COLO668 (cell line): Measurements from ENCODE around the gene ANKRD24.
"Not testable (repeated sequence)": the region's sequence is repeated elsewhere in the genome, so short reads cannot be mapped to it uniquely, and the experiment has no call there.

Experiments used
- DNase-seq: peaks from one replicate; lab custom pipeline; 2025; ENCODE audit not compliant: unreplicated experiment; lab: John Stamatoyannopoulos, UW

The ANKRD24 gene

DNA sequence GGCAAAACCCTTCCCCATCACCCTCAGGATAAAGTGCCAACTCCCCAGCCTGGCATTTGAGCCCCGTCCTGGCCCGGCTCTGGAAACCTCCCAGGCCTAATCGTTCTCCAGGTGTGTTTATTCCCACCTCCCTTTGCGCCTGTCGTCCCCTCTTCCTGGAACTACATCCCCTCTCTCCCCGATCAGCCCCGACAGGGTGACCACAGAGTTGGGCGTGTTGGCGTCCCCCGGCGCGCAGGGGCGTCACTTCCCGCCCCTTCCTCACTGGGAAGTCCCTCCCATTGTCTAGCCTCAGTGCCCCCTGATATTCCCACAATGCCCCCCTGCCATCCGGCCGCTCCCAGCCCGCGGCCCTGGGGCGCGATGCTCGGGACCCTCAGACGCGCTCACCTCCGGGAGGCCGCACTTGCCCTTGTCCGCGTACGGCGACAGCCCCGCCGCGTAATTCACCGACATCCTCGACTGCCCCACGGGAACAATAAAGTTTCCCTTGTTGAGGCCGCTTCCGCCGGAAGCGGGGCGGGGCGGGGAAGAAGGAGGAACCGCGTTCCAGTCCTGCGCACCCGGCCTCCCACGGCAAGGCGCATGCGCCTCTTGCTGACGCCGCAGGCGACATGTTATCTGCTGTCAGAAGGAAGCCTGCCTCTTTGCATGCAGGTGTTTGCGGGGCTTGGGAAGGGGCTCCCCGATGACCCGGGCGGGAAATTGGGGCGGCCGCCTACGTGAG, at the start of gene ANKRD24, which contains the start of gene SIRT6:
Gene ANKRD24 (plus strand): TSS at position 606 of the 727 bp plus-strand sequence. CDS start 3,737 bp downstream, outside the sequence.
Gene SIRT6 (minus strand): TSS at position 480 of the 727 bp plus-strand sequence. CDS start 24 bp downstream, at position 456.
- peak; percentile 97 for DNase-seq

DNA sequence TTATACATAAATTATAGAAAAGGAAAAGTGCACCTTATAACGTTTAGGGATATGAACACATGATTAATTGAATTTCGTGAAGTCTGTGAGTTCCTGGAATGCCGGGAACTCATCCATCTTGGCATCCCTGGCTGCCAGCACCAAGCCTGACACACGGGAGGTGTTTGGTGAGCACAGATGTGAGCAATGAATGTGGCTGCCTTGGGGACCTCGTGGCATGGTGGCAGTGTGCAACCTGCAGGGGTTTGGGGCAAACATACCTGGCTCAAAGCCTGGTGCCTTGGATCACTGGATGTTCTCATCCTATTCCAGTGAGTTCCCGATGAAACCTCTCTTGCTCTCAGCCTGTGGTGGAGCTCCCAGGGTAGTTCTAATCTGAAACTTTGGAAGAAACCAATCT, 48.1 kb upstream of the ANKRD24 start:
- DNase-seq = no peak

DNA sequence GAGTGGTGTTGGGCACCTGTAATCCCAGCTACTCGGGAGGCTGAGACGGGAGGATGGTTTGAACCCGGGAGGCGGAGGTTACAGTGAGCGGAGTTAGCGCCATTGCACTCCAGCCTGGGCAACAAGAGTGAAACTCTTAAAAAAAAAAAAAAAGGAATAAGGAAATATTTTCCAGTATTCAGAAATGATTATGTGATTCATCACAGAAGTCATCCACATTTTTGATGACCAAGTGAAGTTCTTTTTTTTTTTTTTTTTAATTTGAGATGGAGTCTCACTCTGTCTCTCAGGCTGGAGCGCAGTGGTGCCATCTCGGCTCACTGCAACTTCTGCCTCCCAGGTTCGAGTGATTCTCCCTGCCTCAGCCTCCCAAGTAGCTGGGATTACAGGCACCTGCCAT, 47.1 kb upstream of the ANKRD24 start:
- not testable (repeated sequence) for DNase-seq

DNA sequence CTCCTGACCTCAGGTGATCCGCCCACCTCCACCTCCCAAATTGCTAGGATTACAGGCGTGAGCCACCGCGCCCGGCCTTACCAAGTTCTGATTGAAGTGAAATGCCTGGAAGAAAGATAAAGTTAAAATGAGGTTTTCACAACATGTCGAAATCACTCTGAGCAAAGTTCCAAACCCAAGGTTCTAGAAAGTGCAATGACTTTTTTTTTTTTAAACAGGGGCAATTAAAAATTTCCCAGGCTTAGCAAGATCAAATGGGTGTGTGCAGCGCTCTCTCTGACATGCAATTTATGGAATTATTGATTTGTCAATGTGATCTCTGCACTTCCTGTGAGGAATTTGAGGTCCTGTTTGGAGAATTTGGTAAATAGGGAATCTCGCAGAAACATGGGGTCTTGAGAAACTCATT, 45.8 kb upstream of the ANKRD24 start:
- no peak for DNase-seq

DNA sequence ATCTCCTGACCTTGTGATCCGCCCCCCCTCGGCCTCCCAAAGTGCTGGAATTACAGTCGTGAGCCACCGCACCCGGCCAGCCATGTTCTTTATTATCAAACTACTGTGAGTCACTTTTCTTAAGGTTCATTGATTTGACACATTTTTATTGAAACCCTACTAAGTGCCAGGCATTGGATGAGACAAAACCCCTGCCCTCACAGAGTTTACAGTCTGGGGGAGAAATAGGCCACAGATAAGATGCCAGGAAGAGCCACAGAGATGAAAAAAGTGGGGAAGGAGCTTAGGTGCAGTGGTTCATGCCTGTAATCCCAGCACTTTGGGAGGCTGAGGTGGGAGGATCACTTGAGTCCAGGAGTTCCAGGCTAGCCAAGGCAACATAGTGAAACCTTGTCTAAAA, 44.0 kb upstream of the ANKRD24 start:
- no peak for DNase-seq

DNA sequence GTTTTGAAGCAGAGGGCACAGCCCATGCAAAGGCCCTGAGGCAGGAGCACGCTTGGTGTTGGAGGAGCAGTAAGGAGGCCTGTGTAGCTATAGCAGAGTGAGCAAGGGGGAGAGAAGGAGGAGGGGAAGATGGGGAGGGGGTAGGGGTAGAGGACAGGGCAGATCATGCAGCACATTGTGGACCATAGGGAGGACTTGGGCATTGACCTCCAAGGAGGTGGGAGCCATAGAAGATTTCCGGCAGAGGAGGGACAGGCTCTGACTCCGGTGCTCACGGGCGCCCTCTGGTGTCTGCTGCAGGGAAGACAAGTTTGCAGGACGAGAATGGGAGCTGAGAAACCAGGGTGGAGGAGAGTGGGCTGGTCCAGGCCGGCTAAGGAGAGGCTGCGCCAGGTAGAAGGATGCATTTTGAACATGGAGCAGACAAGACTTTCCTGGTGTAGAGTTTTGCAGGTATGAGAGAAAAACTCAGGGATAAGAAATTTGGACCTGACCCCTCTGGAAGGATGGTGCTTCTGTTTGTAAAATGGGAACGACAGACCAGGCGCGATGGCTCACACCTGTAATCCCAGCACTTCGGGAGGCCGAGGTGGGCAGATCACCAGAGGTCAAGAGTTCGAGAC, 42.8 kb upstream of the ANKRD24 start:
- DNase-seq = peak; percentile 67

DNA sequence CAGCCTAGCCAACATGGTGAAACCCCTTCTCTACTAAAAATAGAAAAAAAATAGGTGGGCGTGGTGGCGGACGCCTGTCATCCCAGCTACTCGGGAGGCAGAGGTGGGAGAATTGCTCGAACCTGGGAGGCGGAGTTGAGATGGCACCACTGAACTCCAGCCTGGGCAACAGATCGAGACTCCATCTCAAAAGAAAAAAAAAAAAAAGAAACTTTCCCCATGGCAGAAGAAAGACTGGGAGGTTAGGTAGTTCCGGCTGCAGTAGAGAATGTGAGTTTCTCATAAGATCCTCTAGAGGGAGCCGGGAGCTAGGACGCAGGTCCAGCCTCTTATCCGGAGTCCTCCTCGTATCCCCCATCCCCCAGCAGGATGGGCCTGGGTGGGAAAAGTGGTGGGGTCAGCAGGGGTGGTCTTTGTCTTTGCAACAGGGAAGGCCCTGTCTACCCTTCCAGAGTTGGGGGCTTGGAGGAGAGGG, 42.2 kb upstream of the ANKRD24 start:
- DNase-seq = peak; percentile 27

DNA sequence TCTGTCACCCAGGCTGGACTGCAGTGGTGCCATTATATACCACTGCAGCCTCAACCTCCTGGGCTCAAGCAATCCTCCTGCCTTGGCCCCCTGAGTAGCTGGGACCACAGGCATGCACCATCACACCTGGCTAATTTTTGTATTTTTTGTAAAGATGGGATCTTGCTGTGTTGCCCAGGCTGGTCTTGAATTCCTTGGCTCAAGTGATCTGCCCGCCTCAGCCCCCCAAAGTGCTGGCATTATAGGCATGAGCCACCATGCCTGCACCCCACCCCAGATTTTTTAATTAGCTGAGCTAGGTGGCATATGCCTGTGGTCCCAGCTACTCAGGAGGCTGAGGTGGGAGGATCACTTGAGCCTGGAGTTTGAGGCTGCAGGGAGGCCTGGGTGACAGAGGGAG, 39.6 kb upstream of the ANKRD24 start:
- DNase-seq = not testable (repeated sequence)

DNA sequence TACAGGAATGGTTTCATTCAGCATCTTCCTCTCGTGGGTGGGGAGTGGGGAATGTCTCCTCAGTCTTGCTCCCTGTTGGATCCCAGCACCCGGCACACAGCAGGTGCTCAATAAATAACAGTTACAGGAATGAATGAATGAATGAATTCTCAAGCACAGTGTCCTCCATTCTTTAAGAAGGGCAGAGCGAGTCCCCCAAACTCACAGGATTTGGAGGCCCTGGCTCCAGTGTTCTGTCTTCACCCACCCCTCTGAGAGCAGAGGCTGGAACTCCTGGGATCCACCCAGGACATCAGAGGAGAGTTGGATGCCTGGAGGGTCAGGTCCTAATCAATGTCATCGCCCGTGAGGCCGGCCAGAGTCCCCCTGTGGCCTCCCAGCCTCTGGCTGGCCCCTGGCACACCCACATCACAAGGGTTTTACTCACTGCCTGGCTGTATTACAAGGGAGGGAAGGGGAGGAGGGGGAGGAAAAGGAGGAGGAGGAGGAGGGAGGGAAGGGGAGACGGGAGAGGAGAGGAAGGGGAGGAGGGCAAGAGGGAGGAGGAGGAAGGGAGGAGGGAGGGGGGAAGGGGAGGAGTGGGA, 37.7 kb upstream of the ANKRD24 start:
- no peak for DNase-seq

DNA sequence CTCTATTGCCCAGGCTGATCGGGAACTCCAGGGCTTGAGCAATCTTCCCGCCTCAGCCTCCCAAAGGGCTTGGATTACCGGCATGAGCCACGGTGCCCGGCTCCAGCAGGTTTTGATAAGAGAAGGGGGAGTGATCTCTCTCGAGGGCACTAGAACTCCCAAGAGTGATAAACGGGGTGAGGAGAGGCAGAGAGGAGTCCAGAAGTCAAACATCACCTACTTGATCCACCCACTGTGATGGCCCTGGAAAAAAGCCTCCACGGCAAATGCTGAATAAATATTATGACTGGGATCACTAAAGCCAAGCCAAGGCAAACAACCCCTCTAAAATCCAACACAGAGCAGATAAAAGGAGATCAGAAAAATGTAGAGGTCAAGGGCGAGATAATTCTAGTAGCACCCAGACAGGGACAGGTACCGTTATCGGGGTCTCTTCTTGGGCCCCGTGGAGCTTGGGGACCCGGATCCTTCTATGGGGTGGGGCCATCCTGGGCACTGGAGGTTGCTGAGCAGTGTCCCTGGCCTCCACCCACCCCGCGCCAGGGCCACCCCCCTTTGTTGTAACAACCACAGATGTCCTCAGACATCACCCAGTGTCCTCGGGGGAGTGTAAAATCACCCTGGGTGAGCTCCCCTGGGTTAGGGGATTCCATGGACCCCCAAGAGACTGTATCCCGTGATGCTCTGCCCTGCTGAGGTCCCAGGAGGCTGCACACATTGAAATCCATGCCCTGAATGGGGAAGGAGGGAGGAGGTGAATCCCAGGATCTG, 32.8 kb upstream of the ANKRD24 start:
- DNase-seq = peak; percentile 25

DNA sequence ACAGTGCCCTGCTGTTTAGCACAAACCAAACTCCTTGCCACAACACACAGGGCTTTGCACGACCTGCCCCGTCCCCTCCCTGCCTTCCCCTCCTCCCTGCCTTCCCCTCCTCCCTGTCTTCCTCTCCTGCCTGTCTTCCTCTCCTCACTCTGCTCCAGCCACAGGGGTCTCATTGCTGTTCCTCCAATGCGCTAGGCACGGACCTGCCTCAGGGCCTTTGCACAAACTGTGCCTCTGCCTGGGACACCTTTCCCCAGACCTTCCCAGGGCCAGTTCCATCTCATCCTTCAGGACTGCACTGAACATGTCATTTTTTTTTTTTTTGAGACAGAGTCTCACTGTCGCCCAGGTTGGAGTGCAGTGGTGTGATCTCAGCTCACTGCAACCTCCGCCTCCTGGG, 30.9 kb upstream of the ANKRD24 start:
- no peak for DNase-seq

DNA sequence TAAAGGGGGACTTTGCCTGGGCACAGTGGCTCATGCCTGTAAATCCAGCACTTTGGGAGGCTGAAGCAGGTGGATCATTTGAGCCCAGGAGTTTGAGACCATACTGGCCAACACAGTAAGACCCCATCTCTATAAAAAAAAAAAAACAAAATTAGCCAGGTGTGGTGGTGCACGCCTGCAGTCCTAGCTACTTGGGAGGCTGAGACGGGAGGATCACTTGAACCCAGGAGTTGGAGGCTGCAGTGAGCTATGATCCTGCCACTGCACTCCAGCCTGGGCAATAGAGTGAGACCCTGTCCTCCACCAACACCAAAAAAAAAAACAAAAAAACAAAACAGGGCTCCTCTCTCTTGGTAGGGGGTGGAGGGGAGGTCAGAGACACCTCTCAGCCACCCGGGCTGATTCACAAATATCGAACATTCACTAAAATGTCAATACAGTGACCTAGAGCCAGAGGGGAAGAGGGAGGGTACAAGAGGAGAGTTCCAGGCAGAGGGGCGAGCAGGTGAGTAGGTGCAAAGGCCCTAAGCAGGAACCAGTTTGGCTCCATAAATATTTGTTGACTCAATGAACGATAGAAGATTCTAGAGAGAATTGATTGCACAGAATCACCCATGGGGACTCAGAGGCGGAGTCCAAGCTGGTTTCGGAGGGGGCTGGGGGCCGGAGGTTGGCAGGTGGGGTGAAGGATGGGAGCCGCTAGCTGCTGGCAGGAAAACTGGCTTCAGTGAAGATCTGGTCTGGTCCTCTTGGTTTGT, 30.1 kb upstream of the ANKRD24 start:
- DNase-seq = no peak

DNA sequence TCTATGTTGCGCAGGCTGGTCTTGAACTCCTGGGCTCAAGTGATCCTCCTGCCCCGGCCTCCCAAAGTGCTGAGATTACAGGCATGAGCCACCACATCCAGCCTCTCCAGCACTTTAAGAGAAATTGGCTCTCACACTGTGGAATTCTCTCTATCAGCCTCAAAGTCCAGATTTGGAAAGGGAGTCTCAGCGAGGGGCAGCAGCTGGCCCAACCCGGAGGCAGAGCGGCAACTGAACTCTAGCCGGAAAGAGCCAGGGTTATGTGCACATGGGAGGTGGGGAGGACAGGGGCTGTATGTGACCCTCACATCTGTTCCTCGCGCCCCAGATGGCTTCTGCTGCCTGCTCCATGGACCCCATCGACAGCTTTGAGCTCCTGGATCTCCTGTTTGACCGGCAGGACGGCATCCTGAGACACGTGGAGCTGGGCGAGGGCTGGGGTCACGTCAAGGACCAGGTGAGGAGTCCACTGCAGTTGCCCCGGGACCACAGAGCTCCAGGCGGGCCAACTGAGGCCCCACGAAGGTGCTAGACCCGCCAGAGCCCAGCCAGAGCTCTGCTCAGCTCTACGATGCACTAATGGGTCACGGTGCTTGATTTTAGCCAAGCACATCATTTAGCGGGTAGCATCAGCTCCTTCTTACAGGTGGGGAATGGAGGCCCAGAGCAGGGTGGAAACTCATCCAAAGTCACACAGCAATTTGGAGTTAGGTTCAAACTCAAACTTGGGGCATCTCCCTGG, 27.7 kb upstream of the ANKRD24 start:
- no peak for DNase-seq

DNA sequence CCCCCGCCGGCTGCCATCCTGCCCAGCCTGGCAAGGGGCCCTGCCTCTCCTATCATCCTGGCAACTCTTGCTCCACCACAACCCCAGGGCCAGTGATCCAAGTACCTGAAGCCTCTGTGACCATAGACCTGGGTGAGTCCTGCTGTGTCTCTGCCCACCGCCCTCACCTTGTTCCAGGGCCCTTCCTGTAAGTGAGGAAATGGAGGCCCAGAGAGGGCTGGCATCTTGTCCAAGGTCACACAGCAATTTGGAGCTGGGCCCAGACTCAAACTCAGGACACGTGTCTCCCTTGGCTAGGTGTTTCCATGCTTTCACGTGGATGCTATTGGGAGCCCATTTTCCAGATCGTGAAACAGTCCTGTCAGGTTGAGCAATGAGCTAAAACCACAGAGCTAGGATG, 25.3 kb upstream of the ANKRD24 start:
- no peak for DNase-seq

DNA sequence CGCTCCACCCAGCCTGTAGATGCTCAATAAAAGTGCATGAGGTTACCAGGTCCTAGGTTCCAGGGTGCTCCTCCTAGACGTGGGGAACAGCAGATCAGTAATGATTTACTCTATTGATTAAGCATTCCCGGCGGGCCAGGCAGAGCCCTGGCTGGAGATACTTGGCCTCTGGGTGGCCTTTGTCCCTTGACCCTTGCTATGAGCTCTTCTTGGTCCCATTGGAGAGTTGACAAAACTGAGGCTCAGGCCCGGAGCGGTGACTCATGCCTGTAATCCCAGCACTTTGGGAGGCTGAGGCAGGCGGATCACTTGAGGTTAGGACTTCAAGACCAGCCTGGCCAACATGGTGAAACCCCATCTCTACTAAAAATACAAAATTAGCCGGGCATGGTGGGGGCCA, 24.5 kb upstream of the ANKRD24 start:
- DNase-seq = not testable (repeated sequence)

DNA sequence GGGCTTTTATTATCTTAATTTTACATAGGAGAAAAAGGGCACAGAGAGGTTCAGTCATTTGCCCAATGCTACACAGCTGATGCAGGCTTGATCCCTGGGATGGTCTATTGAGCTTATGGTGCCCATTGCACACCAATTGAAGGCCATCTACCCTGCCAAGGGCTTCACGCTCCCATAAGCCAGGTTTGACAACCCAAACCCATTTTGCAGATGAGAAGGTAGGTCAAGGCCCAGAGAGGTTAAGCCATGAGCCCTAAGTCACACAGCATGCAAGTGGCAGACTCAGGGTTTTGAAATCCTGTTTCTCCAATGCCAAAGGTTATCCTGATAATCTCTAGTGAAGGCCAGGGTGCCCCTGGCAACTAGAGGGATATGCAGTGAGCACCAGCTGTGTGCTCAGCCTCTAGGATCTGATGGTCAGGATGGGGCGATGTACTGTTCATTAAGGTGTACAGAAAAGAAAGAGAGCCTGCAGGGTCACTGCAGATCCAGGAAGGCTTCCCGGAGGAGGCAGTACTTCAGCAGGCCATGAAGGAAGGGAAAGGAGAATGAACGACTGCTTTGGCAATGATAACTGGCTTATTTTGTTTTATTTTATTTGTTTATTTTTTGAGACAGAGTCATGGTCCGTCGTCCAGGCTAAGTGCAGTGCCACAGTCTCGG, 20.9 kb upstream of the ANKRD24 start:
- no peak for DNase-seq

DNA sequence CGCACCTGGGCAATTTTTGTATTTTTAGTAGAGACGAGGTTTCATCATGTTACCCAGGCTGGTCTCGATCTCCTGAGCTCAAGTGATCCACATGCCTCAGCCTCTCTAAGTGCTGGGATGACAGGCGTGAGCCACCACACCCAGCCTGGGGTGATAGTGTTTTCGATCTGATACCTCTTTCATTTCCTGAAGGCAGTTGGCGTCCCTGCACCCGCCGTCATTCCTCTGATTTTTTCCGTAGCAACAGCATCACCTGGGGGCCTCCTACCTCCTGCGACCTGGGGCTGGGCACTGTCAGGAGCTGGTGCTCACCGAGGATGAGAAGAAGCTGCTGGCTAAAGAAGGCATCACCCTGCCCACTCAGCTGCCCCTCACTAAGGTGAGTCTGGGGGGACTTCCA, 18.2 kb upstream of the ANKRD24 start:
- no peak for DNase-seq

DNA sequence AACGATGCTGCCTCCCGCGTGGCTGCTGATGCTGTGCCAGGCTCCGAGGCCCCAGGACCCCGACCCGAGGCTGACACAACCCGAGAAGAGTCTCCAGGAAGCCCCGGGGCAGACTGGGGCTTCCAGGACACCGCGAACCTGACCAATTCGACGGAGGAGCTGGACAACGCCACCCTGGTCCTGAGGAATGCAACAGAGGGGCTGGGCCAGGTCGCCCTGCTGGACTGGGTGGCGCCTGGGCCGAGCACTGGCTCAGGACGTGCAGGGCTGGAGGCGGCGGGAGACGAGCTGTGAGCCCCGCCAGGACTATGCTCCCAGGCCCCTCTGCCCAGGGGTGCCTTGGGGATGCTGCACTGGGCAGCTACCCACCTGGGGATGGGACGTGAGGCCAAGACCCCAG, 10.8 kb upstream of the ANKRD24 start:
- DNase-seq = no peak

DNA sequence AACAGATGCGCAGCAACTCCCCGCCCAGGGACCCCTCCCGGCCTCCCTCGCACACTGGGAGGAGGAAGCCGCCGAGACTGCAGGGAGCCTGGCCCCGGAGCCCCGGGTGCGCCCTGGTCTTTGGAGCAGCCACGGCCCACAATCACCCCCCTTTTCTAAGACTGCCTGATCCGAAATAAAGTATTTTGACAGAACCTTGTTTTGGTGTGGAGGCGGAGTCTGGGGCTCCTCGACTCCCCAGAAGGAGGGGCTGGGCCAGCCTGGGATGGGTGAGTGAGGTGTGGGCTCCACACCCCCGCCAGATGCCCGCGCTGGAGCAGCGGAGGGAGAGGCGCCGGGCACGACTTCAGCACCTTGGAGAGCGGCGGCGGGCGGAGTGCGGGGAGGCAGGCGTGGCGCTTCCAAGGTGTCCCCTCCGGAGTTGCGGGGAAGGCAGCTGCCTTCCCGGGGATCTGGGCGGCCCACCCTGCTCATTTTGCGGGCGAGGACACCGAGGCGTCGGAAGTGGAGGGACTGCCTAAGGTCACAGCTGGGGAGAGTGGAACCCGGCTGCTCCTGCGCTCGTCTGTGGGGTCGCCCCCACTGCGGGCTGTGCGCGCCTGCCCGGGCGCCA, 9.5 kb upstream of the ANKRD24 start:
- DNase-seq = no peak
